Memory B cell (primary cell): ENCODE measurements around the gene SULT2B1.
"Not testable (repeated sequence)": the region's sequence is repeated elsewhere in the genome, so short reads cannot be mapped to it uniquely, and the experiment has no call there.

Experiments used
- ATAC-seq: fragments of 150-1000 bp; cut with Tn5 transposase; 2 replicates; pipeline ENCODE4 v1.10.0; 2021; ENCODE audit warnings: low read depth, mild to moderate bottlenecking, moderate library complexity
- DNase-seq, 2 donors: peaks; one replicate each; pipeline ENCODE4 v3.0.0; 2022; ENCODE audit warnings: low spot score in 2 of 2
- H3K27ac Mint-ChIP-seq: one replicate; pipeline ENCODE4 v1.8.0; 2022; ENCODE audit warnings: mild to moderate bottlenecking, moderate library complexity, mixed read lengths
- H3K27me3 Mint-ChIP-seq: one replicate; pipeline ENCODE4 v1.8.0; 2022; ENCODE audit warnings: mixed read lengths
- H3K36me3 Mint-ChIP-seq: one replicate; pipeline ENCODE4 v1.8.0; 2022; ENCODE audit warnings: mild to moderate bottlenecking, mixed read lengths
- H3K4me1 Mint-ChIP-seq: one replicate; pipeline ENCODE4 v1.8.0; 2022; ENCODE audit warnings: mixed read lengths
- H3K4me3 Mint-ChIP-seq: one replicate; pipeline ENCODE4 v1.8.0; 2022; ENCODE audit warnings: mild to moderate bottlenecking, moderate library complexity, mixed read lengths
- H3K9me3 Mint-ChIP-seq: one replicate; pipeline ENCODE4 v1.8.0; 2022; ENCODE audit warnings: mixed read lengths

Gene SULT2B1

DNA sequence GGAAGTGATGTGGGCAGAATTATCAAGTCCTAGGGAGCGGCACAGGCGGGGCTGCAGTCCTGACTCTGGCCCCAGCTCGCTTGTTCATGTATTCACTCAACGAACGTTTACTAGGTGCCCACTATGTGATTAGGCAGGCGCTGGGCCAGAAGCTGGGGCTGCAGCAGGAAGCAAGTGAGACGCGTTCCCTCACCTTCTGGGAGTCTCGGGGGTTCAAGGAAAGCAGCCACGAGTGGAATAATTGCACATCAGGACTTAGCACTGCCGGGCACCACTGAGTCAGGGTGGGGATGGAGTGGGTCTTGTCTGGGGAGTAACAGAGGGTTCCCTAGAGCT lies 37.9 kb upstream of the SULT2B1 start:
- H3K27me3 Mint-ChIP-seq = peaks cover 5% of the 10 kb centered on the region
- H3K9me3 Mint-ChIP-seq = no peaks in the 10 kb centered on the region
- H3K27ac Mint-ChIP-seq = no peak overlapping the region

GRCh38 chr19:48516536-48516935 lies 35.4 kb upstream of the SULT2B1 start:
- H3K9me3 Mint-ChIP-seq = no peaks in the 10 kb centered on the region
- ATAC-seq = no peak
- H3K4me1 Mint-ChIP-seq = peaks cover 3% of the 10 kb centered on the region
- H3K27me3 Mint-ChIP-seq = peaks cover 1% of the 10 kb centered on the region
- no peak for DNase-seq
- no peaks in the 10 kb centered on the region for H3K36me3 Mint-ChIP-seq
- H3K27ac Mint-ChIP-seq = no peak overlapping the region
- no peak overlapping the region for H3K4me3 Mint-ChIP-seq

More for the DNA sequence above, 37.9 kb upstream of the SULT2B1 start:
- ATAC-seq = no peak
- H3K4me3 Mint-ChIP-seq = no peak overlapping the region
- H3K4me1 Mint-ChIP-seq = peaks cover 7% of the 10 kb centered on the region
- H3K36me3 Mint-ChIP-seq = no peaks in the 10 kb centered on the region
- DNase-seq = no peak

GRCh38 chr19:48518207-48518606 lies 33.8 kb upstream of the SULT2B1 start:
- no peak for DNase-seq
- peaks cover 3% of the 10 kb centered on the region for H3K4me1 Mint-ChIP-seq
- no peak overlapping the region for H3K27ac Mint-ChIP-seq
- peaks cover 4% of the 10 kb centered on the region for H3K27me3 Mint-ChIP-seq
- no peak for ATAC-seq
- H3K9me3 Mint-ChIP-seq = no peaks in the 10 kb centered on the region
- H3K4me3 Mint-ChIP-seq = no peak overlapping the region
- H3K36me3 Mint-ChIP-seq = no peaks in the 10 kb centered on the region

- not testable (repeated sequence) for H3K27me3 Mint-ChIP-seq, H3K4me1 Mint-ChIP-seq, H3K4me3 Mint-ChIP-seq, DNase-seq, H3K27ac Mint-ChIP-seq, ATAC-seq, H3K9me3 Mint-ChIP-seq, H3K36me3 Mint-ChIP-seq
Measured at GRCh38 chr19:48519426-48519825, 32.5 kb upstream of the SULT2B1 start.

GRCh38 chr19:48520134-48520533 lies 31.8 kb upstream of the SULT2B1 start:
- Mint-ChIP-seq H3K4me1 (no peaks in the 10 kb centered on the region), H3K27ac (no peak overlapping the region), H3K27me3 (peaks cover 9% of the 10 kb centered on the region), H3K4me3 (no peak overlapping the region), H3K36me3 (peaks cover 6% of the 10 kb centered on the region), H3K9me3 (peaks cover 2% of the 10 kb centered on the region)
- no peak for ATAC-seq
- DNase-seq = no peak

- H3K9me3 Mint-ChIP-seq = peaks cover 10% of the 10 kb centered on the region
- ATAC-seq = no peak
- no peaks in the 10 kb centered on the region for H3K4me1 Mint-ChIP-seq
- no peak overlapping the region for H3K4me3 Mint-ChIP-seq
- H3K36me3 Mint-ChIP-seq = peaks cover 6% of the 10 kb centered on the region
- H3K27me3 Mint-ChIP-seq = peaks cover 9% of the 10 kb centered on the region
- DNase-seq = no peak
- no peak overlapping the region for H3K27ac Mint-ChIP-seq
Measured at GRCh38 chr19:48524221-48524620, 27.8 kb upstream of the SULT2B1 start.

GRCh38 chr19:48524732-48525131 lies 27.2 kb upstream of the SULT2B1 start:
- Mint-ChIP-seq H3K36me3 (peaks cover 6% of the 10 kb centered on the region), H3K27ac (no peak overlapping the region), H3K4me1 (no peaks in the 10 kb centered on the region), H3K27me3 (peaks cover 10% of the 10 kb centered on the region), H3K9me3 (peaks cover 11% of the 10 kb centered on the region), H3K4me3 (no peak overlapping the region)
- ATAC-seq (no peak), DNase-seq (no peak)

- Mint-ChIP-seq H3K4me1 (no peaks in the 10 kb centered on the region), H3K36me3 (peaks cover 5% of the 10 kb centered on the region), H3K27me3 (peaks cover 8% of the 10 kb centered on the region), H3K27ac (no peak overlapping the region), H3K9me3 (peaks cover 9% of the 10 kb centered on the region), H3K4me3 (no peak overlapping the region)
- DNase-seq (no peak), ATAC-seq (no peak)
Measured at GRCh38 chr19:48529156-48529555, 22.8 kb upstream of the SULT2B1 start.

DNA sequence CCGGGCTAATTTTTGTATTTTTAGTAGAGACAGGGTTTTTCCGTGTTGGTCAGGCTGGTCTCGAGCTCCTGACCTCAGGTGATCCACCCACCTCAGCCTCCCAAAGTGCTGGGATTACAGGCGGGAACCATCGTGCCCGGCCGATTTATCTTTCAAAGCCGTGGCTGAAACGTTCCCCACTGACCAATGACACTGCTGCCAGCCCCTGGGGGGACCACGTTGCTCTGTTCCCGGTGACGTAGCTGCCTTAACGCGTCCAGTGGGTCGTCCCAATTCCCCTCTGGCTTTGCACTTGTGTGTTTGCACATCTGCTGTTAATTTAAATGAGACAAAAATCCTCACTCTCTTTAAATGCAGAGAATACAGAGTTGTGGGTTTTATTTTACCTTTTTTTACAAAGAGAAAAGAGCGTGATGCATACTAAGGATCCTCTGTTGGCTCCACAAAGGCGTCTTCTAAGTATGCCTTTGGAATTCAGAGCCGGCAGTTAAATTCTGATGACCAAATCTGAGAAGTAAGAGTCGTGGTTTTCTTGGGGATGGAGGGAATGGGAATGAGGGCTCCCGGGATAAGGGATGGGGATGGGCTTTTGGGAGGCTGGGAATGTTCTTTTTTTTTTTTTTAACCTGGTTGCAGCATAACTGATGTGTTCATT lies 21.8 kb upstream of the SULT2B1 start:
- no peak overlapping the region for H3K4me3 Mint-ChIP-seq
- H3K27me3 Mint-ChIP-seq = peaks cover 6% of the 10 kb centered on the region
- no peaks in the 10 kb centered on the region for H3K4me1 Mint-ChIP-seq
- peaks cover 2% of the 10 kb centered on the region for H3K36me3 Mint-ChIP-seq
- H3K27ac Mint-ChIP-seq = no peak overlapping the region
- H3K9me3 Mint-ChIP-seq = peaks cover 9% of the 10 kb centered on the region
- no peak for ATAC-seq
- DNase-seq = no peak

- Mint-ChIP-seq H3K9me3 (peaks cover 9% of the 10 kb centered on the region), H3K4me3 (no peak overlapping the region), H3K27ac (no peak overlapping the region), H3K36me3 (peaks cover 2% of the 10 kb centered on the region), H3K4me1 (no peaks in the 10 kb centered on the region), H3K27me3 (peaks cover 6% of the 10 kb centered on the region)
- ATAC-seq (no peak), DNase-seq (no peak)
Measured at GRCh38 chr19:48530770-48531169, 21.2 kb upstream of the SULT2B1 start.

- peaks cover 2% of the 10 kb centered on the region for H3K9me3 Mint-ChIP-seq
- H3K36me3 Mint-ChIP-seq = peaks cover 2% of the 10 kb centered on the region
- ATAC-seq (no peak), DNase-seq (no peak)
- no peaks in the 10 kb centered on the region for H3K4me1 Mint-ChIP-seq
- peaks cover 9% of the 10 kb centered on the region for H3K27me3 Mint-ChIP-seq
- H3K4me3 Mint-ChIP-seq = no peak overlapping the region
- no peak overlapping the region for H3K27ac Mint-ChIP-seq
Measured at GRCh38 chr19:48533770-48534169, 18.2 kb upstream of the SULT2B1 start.

GRCh38 chr19:48537541-48537940 lies 14.4 kb upstream of the SULT2B1 start:
- Mint-ChIP-seq H3K4me3 (no peak overlapping the region), H3K4me1 (no peaks in the 10 kb centered on the region), H3K27ac (no peak overlapping the region), H3K27me3 (peaks cover 2% of the 10 kb centered on the region), H3K9me3 (peaks cover 1% of the 10 kb centered on the region), H3K36me3 (no peaks in the 10 kb centered on the region)
- no peak for DNase-seq
- ATAC-seq = no peak

GRCh38 chr19:48538057-48538456 lies 13.9 kb upstream of the SULT2B1 start:
- not testable (repeated sequence) for H3K27me3 Mint-ChIP-seq, H3K27ac Mint-ChIP-seq, H3K4me3 Mint-ChIP-seq, DNase-seq, H3K9me3 Mint-ChIP-seq, H3K36me3 Mint-ChIP-seq, H3K4me1 Mint-ChIP-seq, ATAC-seq

DNA sequence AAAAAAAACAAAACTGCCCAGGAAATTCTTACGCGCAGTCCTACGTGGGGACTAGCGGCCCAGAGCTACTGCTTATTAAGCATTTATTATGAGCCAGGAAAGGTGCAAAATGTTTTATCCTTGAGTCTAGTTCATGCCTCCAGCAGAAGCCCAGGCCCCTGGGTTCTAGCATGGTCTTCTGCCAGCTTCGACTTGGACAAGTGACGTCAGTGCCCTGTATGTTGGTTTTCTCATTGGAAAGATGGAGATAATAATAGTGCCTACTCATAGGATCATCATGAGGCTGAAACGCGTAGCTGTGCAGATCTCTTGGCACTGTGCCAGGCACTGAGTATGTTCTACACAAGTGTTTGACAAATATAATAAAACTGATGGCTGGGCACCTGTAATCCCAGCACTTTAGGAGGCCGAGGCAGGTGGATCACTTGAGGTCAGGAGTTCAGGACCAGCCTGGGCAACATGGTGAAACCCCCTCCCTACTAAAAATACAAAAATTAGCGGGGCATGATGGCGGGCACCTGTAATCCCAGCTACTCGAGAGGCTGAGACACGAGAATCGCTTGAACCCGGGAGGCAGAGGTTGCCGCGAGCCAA lies 12.4 kb upstream of the SULT2B1 start:
- Mint-ChIP-seq H3K27me3 (peaks cover 2% of the 10 kb centered on the region), H3K4me3 (no peak overlapping the region), H3K4me1 (no peaks in the 10 kb centered on the region), H3K27ac (no peak overlapping the region), H3K9me3 (peaks cover 1% of the 10 kb centered on the region), H3K36me3 (no peaks in the 10 kb centered on the region)
- DNase-seq (no peak), ATAC-seq (no peak)

DNA sequence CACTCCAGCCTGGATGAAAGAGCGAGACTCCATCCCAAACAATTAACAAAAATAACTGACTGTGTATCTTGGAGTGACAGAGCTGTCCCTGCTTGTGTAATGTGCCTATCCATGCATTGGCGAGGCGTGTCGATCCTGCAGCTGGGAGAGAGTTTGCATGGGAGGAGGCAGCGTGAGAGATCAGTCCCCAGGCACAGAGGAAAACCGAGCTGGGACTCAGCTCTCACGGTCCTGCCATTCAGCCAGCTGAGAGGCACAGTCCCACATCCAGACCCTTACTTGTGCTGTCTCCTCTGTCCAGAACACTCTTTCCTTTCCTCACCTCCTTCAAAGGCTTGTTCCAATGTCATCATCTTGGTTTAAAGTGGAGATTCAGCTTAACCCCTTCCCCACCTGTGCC lies 11.9 kb upstream of the SULT2B1 start:
- no peak overlapping the region for H3K27ac Mint-ChIP-seq

More for the DNA sequence above, 11.9 kb upstream of the SULT2B1 start:
- ATAC-seq = no peak
- H3K27me3 Mint-ChIP-seq = peaks cover 2% of the 10 kb centered on the region
- DNase-seq = no peak
- H3K36me3 Mint-ChIP-seq = no peaks in the 10 kb centered on the region
- peaks cover 1% of the 10 kb centered on the region for H3K9me3 Mint-ChIP-seq
- no peaks in the 10 kb centered on the region for H3K4me1 Mint-ChIP-seq
- H3K4me3 Mint-ChIP-seq = no peak overlapping the region
